ENCODE measurements around the gene TMPRSS11E.

DNA sequence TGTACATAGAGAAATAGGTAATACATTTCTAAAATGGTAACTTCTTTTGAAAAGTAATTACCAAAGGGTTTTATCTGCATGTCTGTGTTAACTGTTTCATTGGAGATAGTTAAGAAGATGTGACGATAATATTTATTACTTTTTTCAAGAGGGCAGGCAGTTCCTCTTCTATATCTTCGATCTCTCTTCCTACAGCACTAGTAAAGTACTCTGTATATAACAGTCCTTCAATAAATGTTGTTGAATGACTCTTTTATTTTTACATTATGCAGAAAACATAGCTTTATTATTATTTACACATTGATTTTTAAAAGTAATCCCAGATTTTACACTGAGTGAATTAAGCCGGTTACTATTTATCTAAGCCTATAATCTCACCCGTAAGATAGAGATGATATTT is 51.8 kb downstream of the TMPRSS11E start:
- TF ChIP-seq, protein P1, sequence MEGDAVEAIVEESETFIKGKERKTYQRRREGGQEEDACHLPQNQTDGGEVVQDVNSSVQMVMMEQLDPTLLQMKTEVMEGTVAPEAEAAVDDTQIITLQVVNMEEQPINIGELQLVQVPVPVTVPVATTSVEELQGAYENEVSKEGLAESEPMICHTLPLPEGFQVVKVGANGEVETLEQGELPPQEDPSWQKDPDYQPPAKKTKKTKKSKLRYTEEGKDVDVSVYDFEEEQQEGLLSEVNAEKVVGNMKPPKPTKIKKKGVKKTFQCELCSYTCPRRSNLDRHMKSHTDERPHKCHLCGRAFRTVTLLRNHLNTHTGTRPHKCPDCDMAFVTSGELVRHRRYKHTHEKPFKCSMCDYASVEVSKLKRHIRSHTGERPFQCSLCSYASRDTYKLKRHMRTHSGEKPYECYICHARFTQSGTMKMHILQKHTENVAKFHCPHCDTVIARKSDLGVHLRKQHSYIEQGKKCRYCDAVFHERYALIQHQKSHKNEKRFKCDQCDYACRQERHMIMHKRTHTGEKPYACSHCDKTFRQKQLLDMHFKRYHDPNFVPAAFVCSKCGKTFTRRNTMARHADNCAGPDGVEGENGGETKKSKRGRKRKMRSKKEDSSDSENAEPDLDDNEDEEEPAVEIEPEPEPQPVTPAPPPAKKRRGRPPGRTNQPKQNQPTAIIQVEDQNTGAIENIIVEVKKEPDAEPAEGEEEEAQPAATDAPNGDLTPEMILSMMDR (IDR thresholded peaks at IDR 0.05; ENCODE audit: low read depth, low read length, missing input control): no peak
- TF ChIP-seq GABPA (IDR thresholded peaks at IDR 0.05 in 1 of 2, conservative IDR thresholded peaks at IDR 0.05 in 1 of 2) (no peak), SP1 (IDR thresholded peaks at IDR 0.05) (no peak), TAF1 (conservative IDR thresholded peaks at IDR 0.05) (no peak), YY1 (IDR thresholded peaks at IDR 0.05) (no peak), FOXA2 (IDR thresholded peaks at IDR 0.05) (no peak)
- TF ChIP-seq, protein P2, sequence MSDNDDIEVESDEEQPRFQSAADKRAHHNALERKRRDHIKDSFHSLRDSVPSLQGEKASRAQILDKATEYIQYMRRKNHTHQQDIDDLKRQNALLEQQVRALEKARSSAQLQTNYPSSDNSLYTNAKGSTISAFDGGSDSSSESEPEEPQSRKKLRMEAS (IDR thresholded peaks at IDR 0.05): no peak
- TF ChIP-seq, protein P3, sequence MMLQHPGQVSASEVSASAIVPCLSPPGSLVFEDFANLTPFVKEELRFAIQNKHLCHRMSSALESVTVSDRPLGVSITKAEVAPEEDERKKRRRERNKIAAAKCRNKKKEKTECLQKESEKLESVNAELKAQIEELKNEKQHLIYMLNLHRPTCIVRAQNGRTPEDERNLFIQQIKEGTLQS (IDR thresholded peaks at IDR 0.05): no peak
